HG02885 (cell line): ENCODE results near the gene MAST1.

ENCODE experiments used
- ATAC-seq: cut with Tn5 transposase; IDR thresholded peaks from one replicate; pipeline ENCODE4 v1.9.1; 2021; ENCODE audit warnings: mild to moderate bottlenecking; ENCODE audit not compliant: unreplicated experiment, poor library complexity

MAST1 gene

GRCh38 chr19:12867120-12868099, 29.1 kb downstream of the MAST1 start:
- ATAC-seq: no peak

- no peak for ATAC-seq
Observed at GRCh38 chr19:12868540-12869112, 30.3 kb downstream of the MAST1 start.

GRCh38 chr19:12871681-12872080, 33.4 kb downstream of the MAST1 start:
- ATAC-seq: no peak

- no peak for ATAC-seq
Observed at GRCh38 chr19:12872255-12872654, 33.9 kb downstream of the MAST1 start.

GRCh38 chr19:12872941-12873890, 34.9 kb downstream of the MAST1 start:
- ATAC-seq: no peak

- ATAC-seq: no peak
Observed at GRCh38 chr19:12873891-12874745, 35.8 kb downstream of the MAST1 start.

GRCh38 chr19:12875086-12875485, 36.8 kb downstream of the MAST1 start:
- no peak for ATAC-seq

- ATAC-seq: peak; percentile 7
Observed at GRCh38 chr19:12880551-12881171, 42.3 kb downstream of the MAST1 start.

- ATAC-seq: peak; percentile 78
Observed at GRCh38 chr19:12881172-12881808, 43.0 kb downstream of the MAST1 start, which contains the start of gene DNASE2. Gene DNASE2 (minus strand): TSS chr19:12881449. CDS start chr19:12881375, 74 bp downstream.

- ATAC-seq: no peak
Observed at GRCh38 chr19:12882589-12882988, 44.3 kb downstream of the MAST1 start.

- ATAC-seq: no peak
Observed at GRCh38 chr19:12884202-12884601, 45.9 kb downstream of the MAST1 start.

- ATAC-seq: no peak
Observed at GRCh38 chr19:12884627-12884925, 46.3 kb downstream of the MAST1 start.

GRCh38 chr19:12884926-12885748, 46.8 kb downstream of the MAST1 start:
- ATAC-seq: peak; percentile 49

- peak; percentile 2 for ATAC-seq
Observed at GRCh38 chr19:12885749-12886650, 47.7 kb downstream of the MAST1 start.

GRCh38 chr19:12886651-12886968, 48.3 kb downstream of the MAST1 start:
- ATAC-seq: no peak

- ATAC-seq: no peak
Observed at GRCh38 chr19:12886969-12887747, 48.8 kb downstream of the MAST1 start, which contains the start of gene KLF1. Gene KLF1 (minus strand): TSS chr19:12887201. CDS start chr19:12887140, 61 bp downstream.
